Stimulated activated CD8-positive, alpha-beta memory T cell treated with anti-CD3 and anti-CD28 coated beads, Interleukin-15, amount 100 ng/mL, for 48 hours (primary cell): Measurements from ENCODE around the gene TMEM235.
"Not testable (repeated sequence)": the region's sequence is repeated elsewhere in the genome, so short reads cannot be mapped to it uniquely, and the experiment has no call there.

Source experiments
- DNase-seq, 2 donors: peaks; one replicate each; pipeline ENCODE4 v3.0.0-alpha.2; 2020; ENCODE audit warnings: low read depth in 2 of 2

TMEM235 gene

GRCh38 chr17:78238823-78239488, 7.5 kb downstream of the TMEM235 start:
- DNase-seq = no peak

GRCh38 chr17:78239489-78239931, 8.1 kb downstream of the TMEM235 start:
- no peak for DNase-seq

- DNase-seq = no peak
These were observed 8.7 kb downstream of the TMEM235 start for GRCh38 chr17:78240012-78240655.

- DNase-seq = no peak
These were observed 9.4 kb downstream of the TMEM235 start for GRCh38 chr17:78240839-78241238.

- DNase-seq = no peak
These were observed 10.0 kb downstream of the TMEM235 start for GRCh38 chr17:78241277-78242023.

GRCh38 chr17:78242024-78242742, 10.8 kb downstream of the TMEM235 start:
- no peak for DNase-seq

- DNase-seq = no peak
These were observed 15.9 kb downstream of the TMEM235 start for GRCh38 chr17:78247304-78247703.

- no peak for DNase-seq
These were observed 16.9 kb downstream of the TMEM235 start for GRCh38 chr17:78248051-78248914.

GRCh38 chr17:78249074-78249817, 17.8 kb downstream of the TMEM235 start:
- no peak for DNase-seq

- DNase-seq = no peak
These were observed 18.7 kb downstream of the TMEM235 start for GRCh38 chr17:78249818-78250806.

GRCh38 chr17:78250891-78251772, 19.7 kb downstream of the TMEM235 start:
- DNase-seq = peak; percentile 79 to 81

- no peak for DNase-seq
These were observed 20.3 kb downstream of the TMEM235 start for GRCh38 chr17:78251773-78252103.

GRCh38 chr17:78252111-78252634, 20.7 kb downstream of the TMEM235 start:
- DNase-seq = peak in 1 of 2 donors; percentile 25

- no peak for DNase-seq
These were observed 21.5 kb downstream of the TMEM235 start for GRCh38 chr17:78252701-78253635.

GRCh38 chr17:78253636-78253945, 22.2 kb downstream of the TMEM235 start:
- not testable (repeated sequence) for DNase-seq

GRCh38 chr17:78253946-78254672, 22.7 kb downstream of the TMEM235 start:
- peak; percentile 73 for DNase-seq
